ENCODE data around the gene ANKRD6.

The ANKRD6 gene

GRCh38 chr6:89509777-89510281, 76.9 kb downstream of the ANKRD6 start:
- DNase-seq (ENCODE audit: low read depth in 3 of 3) = no peak

DNA sequence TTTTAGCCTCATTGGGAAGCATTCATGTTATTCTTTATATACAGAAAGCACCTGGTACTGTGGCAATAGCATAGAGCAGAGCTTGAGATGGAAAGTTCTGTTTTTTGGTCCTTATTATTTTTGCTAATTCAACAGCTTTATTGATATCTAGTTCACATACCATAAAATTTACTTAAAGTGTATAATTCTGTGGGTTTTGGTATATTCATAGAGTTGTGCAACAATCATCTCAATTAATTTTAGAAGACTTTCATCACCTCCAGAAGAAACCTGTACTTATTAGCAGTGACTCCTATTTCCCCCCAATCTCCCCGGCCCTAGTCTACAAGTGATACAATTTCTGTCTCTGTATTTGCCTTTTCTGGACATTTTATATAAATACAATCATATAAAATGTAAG, 77.4 kb downstream of the ANKRD6 start:
- DNase-seq (ENCODE audit: low read depth in 3 of 3) = no peak

- DNase-seq (ENCODE audit: low read depth in 3 of 3) = no peak
These were observed 85.6 kb downstream of the ANKRD6 start for GRCh38 chr6:89518352-89519055.

GRCh38 chr6:89520736-89521135, 87.8 kb downstream of the ANKRD6 start:
- DNase-seq (ENCODE audit: low read depth in 3 of 3) = no peak

DNA sequence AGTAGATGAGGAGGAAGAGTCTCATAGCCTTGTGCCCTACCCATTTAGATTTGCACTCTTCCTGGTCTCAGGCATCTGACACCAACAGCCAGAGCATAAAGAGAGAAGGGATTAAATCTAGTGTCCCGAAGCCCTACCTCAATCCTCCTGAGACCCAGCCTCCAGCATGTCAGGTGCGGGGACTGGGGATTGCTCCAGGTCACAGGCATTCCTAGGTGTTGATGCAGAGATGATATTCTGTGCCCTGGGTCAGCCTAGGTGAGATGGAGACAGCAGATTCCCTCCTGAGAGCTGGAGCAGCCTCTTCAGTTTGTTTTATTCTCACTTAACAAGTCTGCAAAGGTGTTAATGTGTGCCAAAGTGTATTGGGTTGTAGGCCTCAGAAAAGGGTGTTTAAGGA, 89.8 kb downstream of the ANKRD6 start:
- no peak for DNase-seq (ENCODE audit: low read depth in 3 of 3)

DNA sequence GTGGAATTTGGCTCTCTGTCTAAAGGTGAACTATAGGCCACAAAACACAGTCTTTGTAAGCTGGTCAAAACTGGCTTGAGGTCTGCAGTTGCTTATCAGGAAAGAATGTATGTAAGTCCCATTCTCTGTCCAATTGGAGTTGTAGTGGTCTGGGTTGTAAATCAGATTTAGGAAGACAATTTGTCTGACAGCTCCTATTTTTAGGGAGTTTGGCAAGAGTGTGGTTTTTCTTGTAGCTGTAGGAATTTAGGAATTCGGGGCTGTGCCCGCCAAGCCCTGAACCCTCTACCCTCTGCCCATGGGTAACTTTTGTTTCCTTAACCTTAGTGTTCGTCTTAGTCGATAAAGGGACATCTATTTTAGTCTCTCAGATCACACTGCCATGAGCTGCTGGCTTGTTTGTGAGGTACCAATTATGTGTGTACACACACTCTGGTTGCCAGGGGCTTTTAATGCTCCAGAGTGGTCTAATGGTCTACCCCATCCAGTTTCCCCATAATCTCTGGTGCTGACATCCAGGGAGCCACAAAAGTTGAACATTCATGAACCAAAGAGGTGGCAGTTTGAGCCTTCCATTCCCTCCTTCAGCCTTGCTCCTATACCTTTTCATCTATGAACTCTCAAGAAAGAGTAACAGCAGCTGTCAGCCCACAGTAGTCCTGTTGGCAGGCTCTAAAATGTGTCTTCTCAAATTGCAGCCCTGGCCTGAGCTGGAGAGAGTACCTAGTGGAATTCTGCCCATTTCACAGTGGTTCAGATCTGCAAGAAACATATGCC, 93.0 kb downstream of the ANKRD6 start:
- DNase-seq (ENCODE audit: low read depth in 3 of 3) = no peak

- no peak for DNase-seq (ENCODE audit: low read depth in 3 of 3)
These were observed 93.6 kb downstream of the ANKRD6 start for GRCh38 chr6:89526563-89526869.

- DNase-seq (ENCODE audit: low read depth in 3 of 3) = no peak
These were observed 94.7 kb downstream of the ANKRD6 start for GRCh38 chr6:89527634-89528033.

- DNase-seq (ENCODE audit: low read depth in 3 of 3) = no peak
These were observed 95.9 kb downstream of the ANKRD6 start for GRCh38 chr6:89528866-89529265.

DNA sequence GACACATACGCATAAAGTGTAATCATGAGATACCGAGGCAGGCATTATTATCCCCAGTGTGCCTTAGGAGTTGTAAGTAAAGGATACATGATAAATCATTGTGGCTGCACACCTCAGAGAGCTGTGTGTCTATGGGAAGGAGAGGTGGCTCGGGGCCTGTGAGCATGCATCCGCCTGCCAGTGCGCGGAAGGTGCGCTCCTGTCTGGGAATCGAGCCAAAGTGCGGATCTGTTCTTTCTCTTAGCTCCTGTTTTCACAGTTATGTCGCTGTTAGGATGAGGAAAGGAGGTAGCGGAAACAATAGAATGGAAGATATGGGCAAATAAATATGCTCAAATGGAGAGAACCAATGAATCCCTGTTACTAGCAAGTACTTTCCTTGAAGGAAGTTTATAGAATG, 98.0 kb downstream of the ANKRD6 start:
- no peak for DNase-seq (ENCODE audit: low read depth in 3 of 3)

DNA sequence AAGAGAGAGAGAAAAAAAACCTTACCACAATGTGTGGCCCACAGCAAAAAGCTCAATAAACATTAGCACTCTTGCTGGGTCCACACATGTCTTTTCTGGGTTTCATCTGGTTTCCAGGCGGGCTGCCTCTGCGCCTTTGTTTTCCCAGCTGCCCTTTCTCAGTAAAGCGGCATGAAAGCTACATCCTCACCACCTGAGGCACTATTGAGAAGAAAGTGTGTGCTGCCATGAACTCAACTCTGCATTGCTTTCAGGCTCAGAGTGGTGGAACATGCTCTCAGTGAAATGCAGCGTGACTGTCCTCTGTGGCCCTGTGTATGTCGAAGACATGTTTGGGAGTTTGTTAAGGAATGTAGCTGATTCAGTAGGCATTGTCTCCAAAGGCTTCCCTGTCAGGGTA, 103.3 kb downstream of the ANKRD6 start:
- no peak for DNase-seq (ENCODE audit: low read depth in 3 of 3)

GRCh38 chr6:89539779-89540178, 106.8 kb downstream of the ANKRD6 start:
- DNase-seq (ENCODE audit: low read depth in 3 of 3) = no peak

DNA sequence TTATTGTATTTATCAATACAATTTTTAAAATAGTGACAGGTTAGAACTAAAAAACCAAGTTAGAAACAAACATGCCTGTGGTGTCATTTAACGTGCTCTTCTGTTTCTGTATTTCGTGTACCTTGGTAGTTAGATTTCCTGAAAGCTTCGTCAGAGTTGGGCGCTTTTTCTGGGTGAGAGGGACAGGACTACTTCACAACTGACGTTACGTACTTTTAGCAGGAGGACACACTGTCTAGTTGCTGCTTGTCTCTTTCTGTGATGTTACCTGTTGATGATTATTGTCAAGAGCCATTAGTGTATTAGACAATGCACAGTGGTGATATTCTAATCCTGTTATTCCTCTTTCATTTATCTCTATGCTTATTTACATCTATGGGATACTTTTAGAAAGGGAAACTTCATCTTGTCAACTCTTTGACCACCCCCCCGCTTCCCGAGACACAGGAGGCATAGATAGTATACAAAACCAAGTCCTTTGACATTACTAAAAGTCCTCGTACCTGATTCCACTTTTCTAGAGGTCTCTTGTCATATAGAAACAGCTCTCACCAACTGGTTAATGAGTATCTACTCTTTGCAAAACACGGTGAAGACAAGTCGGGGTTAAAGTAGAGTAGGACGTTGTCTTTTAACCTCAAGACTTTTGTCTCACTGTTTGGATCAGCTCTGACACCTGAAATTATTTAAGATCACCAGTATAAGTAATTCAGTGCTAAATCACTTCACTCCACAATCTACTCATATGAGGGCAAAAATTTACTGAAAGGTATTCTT, 109.3 kb downstream of the ANKRD6 start:
- no peak for DNase-seq (ENCODE audit: low read depth in 3 of 3)

DNA sequence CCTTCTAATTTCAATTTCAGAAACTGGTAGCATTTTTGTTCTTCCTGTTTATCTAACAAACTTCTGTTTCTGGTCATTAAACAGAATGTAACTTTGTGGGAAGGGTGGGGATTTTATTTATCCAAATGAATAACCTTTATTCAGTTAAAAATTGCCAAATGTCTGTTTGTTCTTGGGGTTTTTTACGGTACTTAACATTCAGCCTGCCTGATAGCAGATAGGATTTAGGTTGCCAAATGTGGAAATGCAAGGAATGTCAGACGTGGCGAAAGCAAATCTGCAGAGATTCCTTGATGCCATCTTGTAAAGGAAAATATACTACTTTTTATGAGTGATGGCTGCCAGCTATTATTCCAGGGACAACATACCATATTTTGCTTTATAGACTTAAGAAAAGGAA, 109.9 kb downstream of the ANKRD6 start:
- DNase-seq (ENCODE audit: low read depth in 3 of 3) = no peak

- DNase-seq (ENCODE audit: low read depth in 3 of 3) = no peak
These were observed 114.3 kb downstream of the ANKRD6 start for GRCh38 chr6:89547281-89547680.

DNA sequence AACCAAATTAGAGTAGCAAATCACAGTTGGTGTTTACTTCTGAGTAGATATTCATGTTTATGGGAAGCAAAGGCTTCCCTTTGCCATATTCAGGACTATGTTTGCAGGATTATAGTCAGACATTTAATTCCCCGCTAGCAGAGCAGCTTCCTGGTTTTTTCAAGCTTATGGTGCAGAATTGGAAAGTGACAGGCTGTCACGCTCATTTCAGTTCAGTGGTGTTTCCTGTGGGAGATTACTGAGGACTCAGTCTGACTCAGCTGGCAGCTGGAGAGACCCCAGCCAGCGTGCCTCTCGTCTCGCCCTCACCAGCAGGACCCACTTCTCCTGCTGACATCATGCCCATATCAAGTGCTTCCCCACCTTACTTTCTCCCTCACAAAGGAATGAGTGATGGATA, 120.5 kb downstream of the ANKRD6 start:
- no peak for DNase-seq (ENCODE audit: low read depth in 3 of 3)

DNA sequence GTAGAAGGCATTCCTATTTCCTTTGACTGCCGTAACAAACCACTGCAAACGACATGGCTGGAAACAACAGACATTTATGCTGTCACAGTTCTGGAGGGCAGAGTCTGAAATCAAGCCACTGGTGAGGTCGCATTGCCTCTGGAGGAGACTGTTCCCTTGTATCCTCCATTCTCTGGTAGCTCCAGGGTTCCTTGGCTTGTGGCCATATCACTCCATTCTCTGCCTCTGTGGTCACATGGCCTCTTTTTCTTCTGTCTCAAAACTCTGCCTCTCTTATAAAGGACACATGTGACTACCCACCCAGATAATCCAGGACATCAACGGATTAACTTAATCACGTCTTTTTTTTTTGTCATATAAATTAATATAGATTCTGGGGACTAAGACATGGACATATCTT, 121.2 kb downstream of the ANKRD6 start:
- DNase-seq (ENCODE audit: low read depth in 3 of 3) = no peak

DNA sequence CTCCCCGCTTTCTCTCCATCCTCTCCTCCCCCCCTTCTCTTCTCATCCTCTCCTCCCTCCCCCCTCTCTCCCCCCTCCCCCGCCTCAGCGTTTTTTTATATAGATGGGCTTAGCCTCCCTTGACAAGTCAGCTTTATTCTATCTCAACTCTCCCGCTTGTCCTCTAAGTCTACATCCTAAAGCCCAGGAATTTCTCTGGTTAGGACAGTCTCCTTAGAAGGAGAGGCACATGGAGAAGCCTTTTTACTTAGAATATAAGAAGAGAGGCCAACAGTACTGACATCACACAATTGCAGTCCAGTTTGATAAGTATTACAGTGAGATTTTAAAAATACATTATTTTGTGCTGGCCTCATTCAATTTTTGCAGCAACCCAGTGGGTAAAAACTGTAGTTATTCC, 122.1 kb downstream of the ANKRD6 start:
- DNase-seq (ENCODE audit: low read depth in 3 of 3) = no peak

DNA sequence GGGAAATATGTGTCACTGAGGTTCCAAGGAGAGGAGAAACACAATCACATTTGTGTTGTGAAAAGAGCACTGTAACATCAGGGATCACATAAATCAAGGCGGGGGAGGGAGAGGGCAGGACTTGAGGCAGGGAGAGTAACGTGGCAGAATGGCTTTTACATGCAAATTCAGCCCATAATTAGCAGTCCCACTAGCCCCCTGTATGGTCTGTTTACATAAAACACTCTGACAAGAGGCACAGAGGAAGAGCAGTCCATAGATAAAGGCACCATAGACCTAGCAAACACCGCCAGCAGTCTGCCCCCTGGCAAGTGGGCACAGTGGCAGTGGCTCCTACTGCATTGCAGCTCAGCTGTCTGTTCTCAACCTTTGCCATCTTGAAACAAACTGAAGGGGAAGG, 122.9 kb downstream of the ANKRD6 start:
- no peak for DNase-seq (ENCODE audit: low read depth in 3 of 3)

- no peak for DNase-seq (ENCODE audit: low read depth in 3 of 3)
These were observed 126.5 kb downstream of the ANKRD6 start for GRCh38 chr6:89559487-89559886.

GRCh38 chr6:89562093-89562973, 129.4 kb downstream of the ANKRD6 start:
- no peak for DNase-seq (ENCODE audit: low read depth in 3 of 3)

GRCh38 chr6:89563866-89564265, 130.9 kb downstream of the ANKRD6 start:
- DNase-seq (ENCODE audit: low read depth in 3 of 3) = no peak

Measured in stimulated activated CD4-positive, alpha-beta T cell treated with anti-CD3 and anti-CD28 coated beads, TNF-alpha, amount 100 ng/mL, for 48 hours (primary cell).